Neural cell (in vitro differentiated cells): ENCODE data around the gene BCOR. TPM values are rescaled to one million over a fixed set of nuclear protein-coding genes. Genes with fewer than 3 reads are reported as not detected.

Experiments used
- H2AFZ ChIP-seq: fragments of 200-600, 300-800 bp; sonication (generic), shearing (Covaris generic); 2 replicates; pipeline ENCODE4 v1.6.0; 2014; ENCODE audit warnings: low read depth, mild to moderate bottlenecking, antibody characterized with exemption, low read length, moderate library complexity
- H3F3A ChIP-seq: fragments of 200-600 bp; shearing (Covaris generic); 2 replicates; pipeline ENCODE4 v1.6.1; 2016; ENCODE audit warnings: mild to moderate bottlenecking, moderate library complexity, mixed read lengths, antibody characterized with exemption, low read length; ENCODE audit not compliant: insufficient read depth, poor library complexity, severe bottlenecking
- H3K27ac ChIP-seq: fragments of 200-600, 300-800 bp; sonication (generic), shearing (Covaris generic); 2 replicates; pipeline ENCODE4 v1.5.1; 2014; ENCODE audit warnings: mild to moderate bottlenecking, low read length, moderate library complexity
- H3K27me3 ChIP-seq: fragments of 300-800, 200-600 bp; sonication (generic), shearing (Covaris generic); 2 replicates; pipeline ENCODE4 v1.6.0; 2014; ENCODE audit warnings: mild to moderate bottlenecking, low read depth, low read length, moderate library complexity; ENCODE audit not compliant: insufficient read depth
- H3K36me3 ChIP-seq: fragments of 300-800, 200-600 bp; sonication (generic), shearing (Covaris generic); 2 replicates; pipeline ENCODE4 v1.5.1; 2014; ENCODE audit warnings: mild to moderate bottlenecking, antibody characterized with exemption, low read length, moderate library complexity; ENCODE audit not compliant: insufficient read depth
- H3K4me2 ChIP-seq: fragments of 300-800, 200-600 bp; sonication (generic), shearing (Covaris generic); 2 replicates; pipeline ENCODE4 v1.6.0; 2014; ENCODE audit warnings: mild to moderate bottlenecking, low read length
- H3K4me3 ChIP-seq: fragments of 300-800, 200-600 bp; sonication (generic), shearing (Covaris generic); 2 replicates; pipeline ENCODE4 v1.5.1; 2014; ENCODE audit warnings: mild to moderate bottlenecking, low read length, moderate library complexity
- H3K79me2 ChIP-seq: fragments of 200-600 bp; shearing (Covaris generic); replicated peaks from 2 replicates; pipeline ENCODE4 v1.6.0; 2014; ENCODE audit warnings: mild to moderate bottlenecking, low read length, moderate library complexity; ENCODE audit not compliant: insufficient read depth
- H3K9ac ChIP-seq: fragments of 300-800, 200-600 bp; sonication (generic), shearing (Covaris generic); 2 replicates; pipeline ENCODE4 v1.6.1; 2016; ENCODE audit warnings: mild to moderate bottlenecking, low read length, mixed read lengths
- H3K9me2 ChIP-seq: fragments of 200-600 bp; shearing (Covaris generic); 2 replicates; pipeline ENCODE4 v1.6.1; 2016; ENCODE audit warnings: mild to moderate bottlenecking, low read length, mixed read lengths; ENCODE audit not compliant: insufficient read depth
- H3K9me3 ChIP-seq: fragments of 200-600, 300-800 bp; sonication (generic), shearing (Covaris generic); 2 replicates; pipeline ENCODE4 v1.6.1; 2016; ENCODE audit warnings: mild to moderate bottlenecking, mixed run types, low read length, moderate library complexity, mixed read lengths
- H4K20me1 ChIP-seq: fragments of 200-600 bp; shearing (Covaris generic); 2 replicates; pipeline ENCODE4 v1.6.1; 2016; ENCODE audit warnings: mild to moderate bottlenecking, mixed run types; ENCODE audit not compliant: insufficient read depth
- CTCF ChIP-seq: fragments of 450-650 bp; IDR thresholded peaks from 2 replicates; pipeline ENCODE4 v1.5.1; 2014; ENCODE audit warnings: antibody characterized with exemption, mild to moderate bottlenecking, moderate library complexity; ENCODE audit not compliant: poor library complexity, severe bottlenecking
- EP300 ChIP-seq: fragments of 450-650 bp; conservative IDR thresholded peaks from 2 replicates; pipeline ENCODE4 v1.6.1; 2014; ENCODE audit warnings: antibody characterized with exemption, mild to moderate bottlenecking, moderate library complexity; ENCODE audit not compliant: poor library complexity, severe bottlenecking
- EZH2 ChIP-seq: fragments of 200-600, 300-800 bp; shearing (Covaris generic), sonication (generic); IDR thresholded peaks from 2 replicates; pipeline ENCODE4 v1.6.1; 2014; ENCODE audit warnings: antibody characterized with exemption, low read length, borderline replicate concordance, mild to moderate bottlenecking; ENCODE audit not compliant: insufficient read depth, poor library complexity, severe bottlenecking
- MXI1 ChIP-seq: fragments of 450-650 bp; conservative IDR thresholded peaks from 2 replicates; pipeline ENCODE4 v1.6.1; 2014; ENCODE audit warnings: antibody characterized with exemption, mild to moderate bottlenecking; ENCODE audit not compliant: poor library complexity, severe bottlenecking
- POLR2AphosphoS5 ChIP-seq: IDR thresholded peaks from 2 replicates; pipeline ENCODE4 v1.6.1; 2012
- RAD21 ChIP-seq: fragments of 450-650 bp; conservative IDR thresholded peaks from 2 replicates; pipeline ENCODE4 v1.6.1; 2014; ENCODE audit warnings: antibody characterized with exemption, mild to moderate bottlenecking, moderate library complexity
- REST ChIP-seq: IDR thresholded peaks from 2 replicates; pipeline ENCODE4 v1.6.1; 2012; ENCODE audit warnings: borderline replicate concordance
- SMC3 ChIP-seq: fragments of 450-650 bp; conservative IDR thresholded peaks from 2 replicates; pipeline ENCODE4 v1.6.1; 2014; ENCODE audit warnings: antibody characterized with exemption, mild to moderate bottlenecking, moderate library complexity; ENCODE audit not compliant: poor library complexity
- TAF1 ChIP-seq: IDR thresholded peaks from 2 replicates; pipeline ENCODE4 v1.6.1; 2012; ENCODE audit warnings: low read depth
- polyA plus RNA-seq: library from polyadenylated mRNA; depleted of rRNA; stranded (reverse); fragments of >200 nt; gene quantifications from 2 replicates; pipeline ENCODE4 v1.2.3, GENCODE V29; 2014

Gene BCOR
- polyA plus RNA-seq, 1 donor from 2014 or later, result 18.0 TPM

- Histone ChIP-seq H3K36me3 (no peaks in the 10 kb centered on the region), H3K79me2 (no peaks in the 10 kb centered on the region), H3K9me3 (no peaks in the 10 kb centered on the region)
Observed at GRCh38 chrX:40072246-40072645, 25.5 kb downstream of the BCOR start.

GRCh38 chrX:40068048-40068447, 29.7 kb downstream of the BCOR start:
- Histone ChIP-seq H3K27me3 (no peaks in the 10 kb centered on the region), H3K79me2 (no peaks in the 10 kb centered on the region), H3K4me2 (no peak overlapping the region), H3K36me3 (no peaks in the 10 kb centered on the region), H2AFZ (no peak overlapping the region), H3K9me2 (no peaks in the 10 kb centered on the region), H3K9me3 (no peaks in the 10 kb centered on the region), H3K9ac (no peak overlapping the region), H3K4me3 (no peak overlapping the region), H3F3A (no peaks in the 10 kb centered on the region), H4K20me1 (no peaks in the 10 kb centered on the region), H3K27ac (no peak overlapping the region)
- TF ChIP-seq CTCF (no peak), EZH2 (no peak), SMC3 (no peak), MXI1 (no peak), TAF1 (no peak)

More at GRCh38 chrX:40072246-40072645, 25.5 kb downstream of the BCOR start:
- Histone ChIP-seq H3K27ac (no peak overlapping the region), H3K9ac (no peak overlapping the region), H4K20me1 (no peaks in the 10 kb centered on the region), H3F3A (no peaks in the 10 kb centered on the region), H3K27me3 (no peaks in the 10 kb centered on the region), H3K4me3 (no peak overlapping the region), H3K4me2 (no peak overlapping the region), H2AFZ (no peak overlapping the region), H3K9me2 (no peaks in the 10 kb centered on the region)
- TF ChIP-seq POLR2AphosphoS5 (no peak), CTCF (no peak), EZH2 (no peak), REST (no peak), TAF1 (no peak), RAD21 (no peak), SMC3 (no peak), MXI1 (no peak), EP300 (no peak)
